Prostate gland (tissue), 2 donors: Measurements from ENCODE around the gene SYNJ2. TPM values are rescaled to one million over a fixed set of nuclear protein-coding genes. Genes with fewer than 3 reads are reported as not detected.

Source experiments
- DNase-seq: peaks from one replicate; pipeline ENCODE4 v3.0.0-alpha.2; 2019; ENCODE audit warnings: low spot score
- H3K27ac ChIP-seq, 2 donors: fragments of 200-600 bp; sonication (generic); 2 replicates each; pipeline ENCODE4 v1.5.1; 2017 to 2019
- H3K27me3 ChIP-seq: fragments of 200-600 bp; sonication (generic); replicated peaks from 2 replicates; pipeline ENCODE4 v1.5.1; 2019; ENCODE audit not compliant: insufficient read depth
- H3K36me3 ChIP-seq, 2 donors: fragments of 200-600 bp; sonication (generic); 1 replicate in 1 of 2; 2 replicates in 1 of 2; pipeline versions ENCODE4 v1.5.1 to v1.8.1; 2017 to 2019
- H3K4me1 ChIP-seq: fragments of 200-600 bp; sonication (generic); replicated peaks from 2 replicates; pipeline ENCODE4 v1.5.1; 2019
- H3K4me3 ChIP-seq, 2 donors: fragments of 200-600 bp; sonication (generic); 2 replicates each; pipeline ENCODE4 v1.5.1; 2017 to 2019
- H3K9me3 ChIP-seq: fragments of 200-600 bp; sonication (generic); 2 replicates; pipeline ENCODE4 v1.5.1; 2017
- CTCF ChIP-seq, 4 experiments: fragments of 200-600 bp in 2 of 4; fragments of 450-650 bp in 2 of 4; sonication (generic) in 2 of 4; IDR thresholded peaks; 1 replicate in 3 of 4; 2 replicates in 1 of 4; pipeline ENCODE4 v1.5.1; 2016 to 2019; ENCODE audit warnings: antibody characterized with exemption in 4 of 4, mild to moderate bottlenecking in 2 of 4, moderate library complexity in 2 of 4
- POLR2A ChIP-seq: fragments of 450-650 bp; IDR thresholded peaks from one replicate; pipeline ENCODE4 v1.6.1; 2016; ENCODE audit warnings: antibody characterized with exemption, mild to moderate bottlenecking
- POLR2AphosphoS5 ChIP-seq: sonication (generic); formaldehyde crosslinking; IDR thresholded peaks from one replicate; pipeline ENCODE4 v1.6.1; 2017; ENCODE audit warnings: antibody characterized with exemption
- WGBS: methylation state at CpG from one replicate; pipeline ENCODE4 v1.1.5; 2018; 5-methylcytosine and 5-hydroxymethylcytosine counted together
- intact Hi-C: fragments of 100-400 bp; cut with DNase I; formaldehyde crosslinking; loops from one replicate; pipeline ENCODE4 v1.14.2; 2022
- total RNA-seq, 2 donors: library from RNA; depleted of rRNA; stranded (reverse); fragments of >200 nt; gene quantifications; one replicate each; pipeline ENCODE4 v1.1.0, GENCODE V29; 2016

The SYNJ2 gene
- total RNA-seq, 2 donors from 2014 or later, result 19.7 to 19.9 TPM

GRCh38 chr6:157976345-157977175, 5.1 kb upstream of the SYNJ2 start:
- Histone ChIP-seq H3K36me3 (no peaks in the 10 kb centered on the region), H3K9me3 (no peaks in the 10 kb centered on the region), H3K27me3 (no peaks in the 10 kb centered on the region), H3K27ac (no peak overlapping the region), H3K4me1 (no peaks in the 10 kb centered on the region), H3K4me3 (no peak overlapping the region)
- no peak for DNase-seq
- 96% methylated on average over 21 of the region's 21 CpGs for WGBS
- intact Hi-C loops, result no loop called here
- TF ChIP-seq POLR2A (no peak), CTCF (IDR thresholded peaks at IDR 0.05) (no peak), POLR2AphosphoS5 (no peak)

- TF ChIP-seq POLR2AphosphoS5, result no peak
- TF ChIP-seq POLR2A, result no peak
- TF ChIP-seq CTCF (IDR thresholded peaks at IDR 0.05), result no peak
- Histone ChIP-seq H3K36me3 (no peaks in the 10 kb centered on the region), H3K27me3 (no peaks in the 10 kb centered on the region), H3K4me1 (no peaks in the 10 kb centered on the region), H3K4me3 (no peak overlapping the region), H3K9me3 (no peaks in the 10 kb centered on the region), H3K27ac (no peak overlapping the region)
- intact Hi-C loops, result no loop called here
- no peak for DNase-seq
- 88% methylated on average over 10 of the region's 10 CpGs for WGBS
Measured at GRCh38 chr6:157977176-157977804, 4.4 kb upstream of the SYNJ2 start.

GRCh38 chr6:157978021-157978783, 3.5 kb upstream of the SYNJ2 start:
- Histone ChIP-seq H3K27me3 (no peaks in the 10 kb centered on the region), H3K4me3 (no peak overlapping the region), H3K4me1 (no peaks in the 10 kb centered on the region), H3K9me3 (no peaks in the 10 kb centered on the region), H3K36me3 (no peaks in the 10 kb centered on the region), H3K27ac (no peak overlapping the region)
- intact Hi-C loops, result no loop called here
- TF ChIP-seq CTCF (IDR thresholded peaks at IDR 0.05) (no peak), POLR2A (no peak), POLR2AphosphoS5 (no peak)
- 85% methylated on average over 16 of the region's 16 CpGs for WGBS
- DNase-seq, result no peak

- DNase-seq, result no peak
- TF ChIP-seq CTCF (IDR thresholded peaks at IDR 0.05), result no peak
- no peak for TF ChIP-seq POLR2AphosphoS5
- no peak for TF ChIP-seq POLR2A
- intact Hi-C loops, result loop anchor here (5.0 kb wide), 1 partner anchor 92 kb away; no protein-coding TSS in a partner anchor
- Histone ChIP-seq H3K4me3 (peak overlapping the region in 1 of 2 donors; percentile 98), H3K9me3 (no peaks in the 10 kb centered on the region), H3K27me3 (no peaks in the 10 kb centered on the region), H3K36me3 (no peaks in the 10 kb centered on the region), H3K4me1 (no peaks in the 10 kb centered on the region), H3K27ac (peak overlapping the region in 1 of 2 donors; percentile 89)
- WGBS, result 60% methylated on average over 19 of the region's 19 CpGs
Measured at GRCh38 chr6:157980288-157981131, 1.2 kb upstream of the SYNJ2 start.
